B cell (primary cell): ENCODE data around the gene RNF223. TPM values are rescaled to one million over a fixed set of nuclear protein-coding genes. Genes with fewer than 3 reads are reported as not detected.
A peak's percentile ranks its signal among the peaks of the same experiment; 100 is the strongest.
"Not testable (repeated sequence)": the region's sequence is repeated elsewhere in the genome, so short reads cannot be mapped to it uniquely, and the experiment has no call there.

Source experiments
- ATAC-seq: fragments of 200-7000 bp; cut with Tn5 transposase; one replicate; pipeline ENCODE4 v1.10.0; 2021; ENCODE audit warnings: low read depth, mild to moderate bottlenecking, moderate number of reproducible peaks, moderate library complexity
- CTCF ChIA-PET: fragments of 350-600 bp; sonication (Branson Sonifier 250); formaldehyde crosslinking; loops from one replicate; lab custom pipeline; 2021; ENCODE audit warnings: antibody characterized with exemption, inconsistent platforms; lab: Charles Lee
- POLR2A ChIA-PET: fragments of 350-600 bp; sonication (Branson Sonifier 250); formaldehyde crosslinking; loops from one replicate; lab custom pipeline; 2021; ENCODE audit warnings: antibody characterized with exemption; lab: Charles Lee
- DNase-seq: peaks from one replicate; pipeline ENCODE4 v3.0.0; 2013
- H2AFZ ChIP-seq: 2 replicates; pipeline ENCODE4 v1.6.1; 2012; ENCODE audit warnings: mild to moderate bottlenecking, low read depth, low read length; ENCODE audit not compliant: insufficient read depth, poor library complexity, severe bottlenecking
- H3K27ac ChIP-seq, 2 donors: 1 replicate in 1 of 2; 2 replicates in 1 of 2; pipeline ENCODE4 v1.5.1; 2012 to 2013; ENCODE audit warnings: low read length in 2 of 2, mild to moderate bottlenecking in 2 of 2, moderate library complexity in 1 of 2
- H3K27me3 ChIP-seq, 4 experiments: fragments of 200-600 bp in 1 of 4; sonication (generic) in 1 of 4; replicated peaks in 1 of 4; 1 replicate in 2 of 4; 2 replicates in 2 of 4; pipeline versions ENCODE4 v1.6.1 to v1.7.0; 2013 to 2016; ENCODE audit warnings: low read length in 3 of 4, mild to moderate bottlenecking in 2 of 4, mixed read lengths in 1 of 4, moderate library complexity in 1 of 4; ENCODE audit not compliant: insufficient read depth in 4 of 4, control insufficient read depth in 3 of 4; ENCODE audit errors: control extremely low read depth in 1 of 4
- H3K36me3 ChIP-seq, 2 experiments: replicated peaks in 1 of 2; 1 replicate in 1 of 2; 2 replicates in 1 of 2; pipeline versions ENCODE4 v1.6.1 to v1.7.1; 2013; ENCODE audit warnings: low read length in 1 of 2; ENCODE audit not compliant: insufficient read depth in 2 of 2, control insufficient read depth in 1 of 2; ENCODE audit errors: control extremely low read depth in 1 of 2, extremely low read depth in 1 of 2
- H3K4me1 ChIP-seq, 2 donors: fragments of 200-600 bp in 1 of 2; sonication (generic) in 1 of 2; 1 replicate in 1 of 2; 2 replicates in 1 of 2; pipeline versions ENCODE4 v1.5.1 to v1.6.1; 2013 to 2017; ENCODE audit warnings: low read length in 2 of 2; ENCODE audit not compliant: control insufficient read depth in 2 of 2, insufficient read depth in 2 of 2
- H3K4me2 ChIP-seq: replicated peaks from 2 replicates; pipeline ENCODE3; 2012; ENCODE audit warnings: mild to moderate bottlenecking, low read depth, low read length; ENCODE audit not compliant: poor library complexity, severe bottlenecking
- H3K4me3 ChIP-seq, 5 experiments: fragments of 200-600 bp in 1 of 5; sonication (generic) in 1 of 5; 1 replicate in 3 of 5; 2 replicates in 2 of 5; pipeline versions ENCODE4 v1.5.1 to v1.7.0; 2011 to 2016; ENCODE audit warnings: low read length in 4 of 5, mild to moderate bottlenecking in 4 of 5, low read depth in 2 of 5, control low read depth in 1 of 5, moderate library complexity in 1 of 5; ENCODE audit not compliant: insufficient read depth in 1 of 5; ENCODE audit errors: control extremely low read depth in 1 of 5, extremely low read depth in 1 of 5
- H3K79me2 ChIP-seq: fragments of 200-600 bp; sonication (generic); one replicate; pipeline ENCODE4 v1.6.0; 2016; ENCODE audit warnings: low read length; ENCODE audit not compliant: control insufficient read depth, insufficient read depth
- H3K9ac ChIP-seq: fragments of 200-600 bp; sonication (generic); 2 replicates; pipeline ENCODE4 v1.6.1; 2017; ENCODE audit warnings: mild to moderate bottlenecking, low read length, moderate library complexity
- H3K9me3 ChIP-seq, 3 donors: one replicate each; pipeline versions ENCODE4 v1.6.1 to v1.7.1; 2013; ENCODE audit warnings: low read length in 2 of 3; ENCODE audit not compliant: control insufficient read depth in 2 of 3, insufficient read depth in 1 of 3; ENCODE audit errors: control extremely low read depth in 1 of 3
- H4K20me1 ChIP-seq: 2 replicates; pipeline ENCODE4 v1.6.0; 2012; ENCODE audit warnings: mild to moderate bottlenecking, low read length; ENCODE audit not compliant: insufficient read depth, control insufficient read depth, poor library complexity, severe bottlenecking
- H3K27ac Mint-ChIP-seq: one replicate; pipeline ENCODE4 v1.8.0; 2021; ENCODE audit warnings: mixed read lengths
- H3K27me3 Mint-ChIP-seq: one replicate; pipeline ENCODE4 v1.8.0; 2021; ENCODE audit warnings: mixed read lengths
- H3K4me1 Mint-ChIP-seq: one replicate; pipeline ENCODE4 v1.8.0; 2021; ENCODE audit warnings: mixed read lengths
- H3K4me3 Mint-ChIP-seq: one replicate; pipeline ENCODE4 v1.8.0; 2021; ENCODE audit warnings: mixed read lengths
- H3K9me3 Mint-ChIP-seq: one replicate; pipeline ENCODE4 v1.8.0; 2022; ENCODE audit warnings: mixed read lengths; ENCODE audit not compliant: insufficient read depth
- EZH2 ChIP-seq: IDR thresholded peaks from 2 replicates; pipeline ENCODE4 v1.6.1; 2012; ENCODE audit warnings: borderline replicate concordance, low read depth, mild to moderate bottlenecking, moderate library complexity, low read length; ENCODE audit not compliant: insufficient read depth, poor library complexity, severe bottlenecking
- WGBS: methylation state at CpG from one replicate; pipeline ENCODE4 v1.1.5; 2013; ENCODE audit warnings: missing lambda C conversion rate; ENCODE audit not compliant: insufficient coverage; 5-methylcytosine and 5-hydroxymethylcytosine counted together
- intact Hi-C: fragments of 100-400 bp; cut with micrococcal nuclease; formaldehyde crosslinking; loops from one replicate; pipeline ENCODE4 v1.10.0; 2022
- polyA plus RNA-seq: library from polyadenylated mRNA; depleted of rRNA; stranded (reverse); fragments of >200 nt; gene quantifications from 2 replicates; pipeline ENCODE4 v1.2.3, GENCODE V29; 2012
- total RNA-seq, 2 donors: library from RNA; stranded (reverse); fragments of 120-200 nt in 1 of 2; gene quantifications; 1 replicate in 1 of 2; 2 replicates in 1 of 2; pipeline versions ENCODE4 v1.2.3 to v1.2.4, GENCODE V29; 2013 to 2022
- TF ChIP-seq, protein P1 (sequence below): fragments of 200-600 bp; IDR thresholded peaks from one replicate; pipeline ENCODE4 v1.8.0; 2022; ENCODE audit warnings: antibody characterized with exemption, mild to moderate bottlenecking

The RNF223 gene
- total and polyA plus RNA-seq, 2 donors (not counting 1 experiment from before 2014, with no cell fraction given) = not detected

DNA sequence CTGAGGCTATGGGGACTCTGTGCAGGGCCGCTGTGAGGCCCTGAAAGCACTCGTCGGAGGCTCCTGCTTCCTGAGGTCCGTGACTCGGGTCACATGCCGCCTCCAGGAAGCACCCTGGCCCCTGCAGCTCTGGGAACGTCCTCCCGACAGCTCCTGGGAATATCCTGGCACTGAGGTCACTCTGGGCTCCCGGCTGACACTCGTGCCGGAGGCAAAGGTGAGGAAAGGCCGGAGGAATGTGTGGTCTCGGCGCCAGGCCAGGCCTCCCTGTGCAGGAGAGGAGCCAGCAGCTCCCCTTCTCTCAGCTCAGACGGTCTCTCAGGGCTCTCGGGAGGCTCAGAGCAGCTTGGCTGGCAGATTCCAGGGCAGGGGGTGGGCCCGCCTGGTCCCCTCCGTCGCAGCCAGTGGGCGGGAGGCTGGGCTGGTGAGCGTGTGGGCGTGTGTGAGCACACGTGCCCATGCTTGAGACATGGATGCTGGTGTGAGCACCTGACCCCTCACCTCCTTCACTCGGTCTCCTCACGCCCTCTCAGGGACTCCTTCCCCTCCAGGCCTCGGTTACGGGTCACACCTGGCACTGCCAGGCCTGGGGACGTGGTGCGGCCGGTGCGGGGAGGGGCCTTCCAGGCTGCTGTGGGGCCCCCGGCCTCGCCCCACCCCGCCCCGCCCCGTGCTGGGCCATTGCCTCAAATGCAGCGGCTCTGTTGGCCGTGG is 5.5 kb upstream of the RNF223 start:
- no peaks in the 10 kb centered on the region for H3K79me2 ChIP-seq
- peaks cover 0 to 22% (median 4%) of the 10 kb centered on the region in 4 experiments for H3K27me3 ChIP-seq
- Mint-ChIP-seq H3K4me1 (peaks cover 5% of the 10 kb centered on the region), H3K4me3 (peak overlapping the region; percentile 66), H3K27ac (no peak overlapping the region), H3K27me3 (peaks cover 3% of the 10 kb centered on the region), H3K9me3 (no peaks in the 10 kb centered on the region)
- peak overlapping the region in 4 of 5 experiments; percentile 17 to 51 (median 26) for H3K4me3 ChIP-seq
- DNase-seq (peak; percentile 78), ATAC-seq (peak; percentile 76)
- H3K9me3 ChIP-seq = peaks cover 0 to 4% (median 0%) of the 10 kb centered on the region in 3 donors
- peaks cover 11 to 14% of the 10 kb centered on the region in 2 donors for H3K4me1 ChIP-seq
- no peak overlapping the region for H3K27ac ChIP-seq
- ChIA-PET CTCF (interaction anchor here (1.5 kb wide), 1 partner anchor 60 kb away, joined by 5 read pairs; the partner anchor contains the start of gene AGRN), POLR2A (interaction anchor here (0.7 to 1.1 kb wide), 3 partner anchors 10 to 127 kb away, joined by 3 to 4 read pairs (median 4); partner anchors contain the start of gene TNFRSF18)
- H3K9ac ChIP-seq = peak overlapping the region; percentile 54
- peak overlapping the region; percentile 89 for H3K4me2 ChIP-seq
- intact Hi-C loops = no loop called here
- H4K20me1 ChIP-seq = no peaks in the 10 kb centered on the region
- 3% methylated on average over 36 of the region's 38 CpGs for WGBS
- H2AFZ ChIP-seq = peak overlapping the region; percentile 80
- H3K36me3 ChIP-seq = no peaks in the 10 kb centered on the region
- TF ChIP-seq EZH2 = no peak
- TF ChIP-seq, protein P1, sequence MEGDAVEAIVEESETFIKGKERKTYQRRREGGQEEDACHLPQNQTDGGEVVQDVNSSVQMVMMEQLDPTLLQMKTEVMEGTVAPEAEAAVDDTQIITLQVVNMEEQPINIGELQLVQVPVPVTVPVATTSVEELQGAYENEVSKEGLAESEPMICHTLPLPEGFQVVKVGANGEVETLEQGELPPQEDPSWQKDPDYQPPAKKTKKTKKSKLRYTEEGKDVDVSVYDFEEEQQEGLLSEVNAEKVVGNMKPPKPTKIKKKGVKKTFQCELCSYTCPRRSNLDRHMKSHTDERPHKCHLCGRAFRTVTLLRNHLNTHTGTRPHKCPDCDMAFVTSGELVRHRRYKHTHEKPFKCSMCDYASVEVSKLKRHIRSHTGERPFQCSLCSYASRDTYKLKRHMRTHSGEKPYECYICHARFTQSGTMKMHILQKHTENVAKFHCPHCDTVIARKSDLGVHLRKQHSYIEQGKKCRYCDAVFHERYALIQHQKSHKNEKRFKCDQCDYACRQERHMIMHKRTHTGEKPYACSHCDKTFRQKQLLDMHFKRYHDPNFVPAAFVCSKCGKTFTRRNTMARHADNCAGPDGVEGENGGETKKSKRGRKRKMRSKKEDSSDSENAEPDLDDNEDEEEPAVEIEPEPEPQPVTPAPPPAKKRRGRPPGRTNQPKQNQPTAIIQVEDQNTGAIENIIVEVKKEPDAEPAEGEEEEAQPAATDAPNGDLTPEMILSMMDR = no peak

DNA sequence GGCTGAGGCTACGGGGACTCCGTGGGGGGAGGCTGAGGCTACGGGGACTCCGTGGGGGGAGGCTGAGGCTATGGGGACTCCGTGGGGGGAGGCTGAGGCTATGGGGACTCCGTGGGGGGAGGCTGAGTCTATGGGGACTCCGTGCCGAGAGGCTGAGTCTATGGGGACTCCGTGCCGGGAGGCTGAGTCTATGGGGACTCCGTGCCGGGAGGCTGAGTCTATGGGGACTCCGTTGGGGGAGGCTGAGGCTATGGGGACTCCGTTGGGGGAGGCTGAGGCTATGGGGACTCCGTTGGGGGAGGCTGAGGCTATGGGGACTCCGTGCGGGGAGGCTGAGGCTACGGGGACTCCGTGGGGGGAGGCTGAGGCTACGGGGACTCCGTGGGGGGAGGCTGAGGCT is 3.3 kb upstream of the RNF223 start:
- intact Hi-C loops, ATAC-seq, H3K27ac Mint-ChIP-seq, H3K4me1 Mint-ChIP-seq, H3K36me3 ChIP-seq, CTCF ChIA-PET, H3K27ac ChIP-seq, H3K27me3 Mint-ChIP-seq, H4K20me1 ChIP-seq, POLR2A ChIA-PET, DNase-seq, H3K9ac ChIP-seq, H3K9me3 ChIP-seq, H3K4me2 ChIP-seq, H2AFZ ChIP-seq, H3K9me3 Mint-ChIP-seq, H3K4me3 Mint-ChIP-seq, H3K4me3 ChIP-seq, H3K79me2 ChIP-seq: not testable (repeated sequence)
- peaks cover 11 to 14% of the 10 kb centered on the region in 2 donors for H3K4me1 ChIP-seq
- no CpG with 5 or more reads among the region's 21 CpGs for WGBS
- H3K27me3 ChIP-seq = peaks cover 0 to 30% (median 4%) of the 10 kb centered on the region in 4 experiments
